OCI-LY7 (cell line): Measurements from ENCODE around the gene ISY1. TPM values are rescaled to one million over a fixed set of nuclear protein-coding genes. Genes with fewer than 3 reads are reported as not detected.
"Not testable (repeated sequence)": the region's sequence is repeated elsewhere in the genome, so short reads cannot be mapped to it uniquely, and the experiment has no call there.

ENCODE experiments used
- BruUV-seq: library from RNA; stranded (reverse); fragments of 400-500 nt; replicated peaks from 2 replicates; lab custom pipeline; 2021; lab: Mats Ljungman, UMichigan
- CTCF ChIA-PET: fragments of 300-600 bp; sonication (Branson Sonifier 250); formaldehyde crosslinking; loops from one replicate; lab custom pipeline; 2022; ENCODE audit warnings: antibody characterized with exemption; ENCODE audit not compliant: unreplicated experiment; lab: Charles Lee
- POLR2A ChIA-PET: fragments of 300-600 bp; sonication (Branson Sonifier 250); formaldehyde crosslinking; loops from one replicate; lab custom pipeline; 2022; ENCODE audit warnings: antibody characterized with exemption; lab: Charles Lee
- DNase-seq: peaks from one replicate; pipeline ENCODE4 v3.0.0-alpha.2; 2015; ENCODE audit warnings: low spot score
- H2AFZ ChIP-seq: fragments of 200-600 bp; sonication (generic), shearing (Covaris generic); 2 replicates; pipeline ENCODE4 v1.6.1; 2014; ENCODE audit warnings: mild to moderate bottlenecking, antibody characterized with exemption, low read length, moderate library complexity
- H3K27ac ChIP-seq: fragments of 200-600 bp; sonication (generic); 2 replicates; pipeline ENCODE4 v1.5.1; 2014; ENCODE audit warnings: mixed run types, low read depth, mild to moderate bottlenecking, moderate library complexity, low read length, inconsistent platforms; ENCODE audit not compliant: poor library complexity, severe bottlenecking
- H3K36me3 ChIP-seq: fragments of 200-600 bp; sonication (generic); 2 replicates; pipeline ENCODE4 v1.6.1; 2014; ENCODE audit warnings: mild to moderate bottlenecking, antibody characterized with exemption, low read length, moderate library complexity, mixed read lengths; ENCODE audit not compliant: insufficient read depth
- H3K4me1 ChIP-seq: fragments of 200-600 bp; sonication (generic); 2 replicates; pipeline ENCODE4 v1.5.1; 2014; ENCODE audit warnings: mild to moderate bottlenecking, low read length; ENCODE audit not compliant: insufficient read depth, poor library complexity, severe bottlenecking
- H3K4me2 ChIP-seq: fragments of 200-600 bp; sonication (generic); 2 replicates; pipeline ENCODE4 v1.6.1; 2014; ENCODE audit warnings: mild to moderate bottlenecking, low read length
- H3K4me3 ChIP-seq: fragments of 200-600 bp; sonication (generic); 2 replicates; pipeline ENCODE4 v1.5.1; 2014; ENCODE audit warnings: mild to moderate bottlenecking, low read depth, low read length; ENCODE audit not compliant: poor library complexity, severe bottlenecking
- H3K79me2 ChIP-seq: fragments of 200-600 bp; sonication (generic); 2 replicates; pipeline ENCODE4 v1.6.1; 2016; ENCODE audit warnings: low read depth, mild to moderate bottlenecking, low read length, moderate library complexity, mixed read lengths; ENCODE audit not compliant: insufficient read depth
- H3K9me2 ChIP-seq: fragments of 200-600 bp; sonication (generic); 2 replicates; pipeline ENCODE4 v1.6.1; 2016; ENCODE audit warnings: mild to moderate bottlenecking, low read length, mixed read lengths; ENCODE audit not compliant: insufficient read depth
- H3K9me3 ChIP-seq: fragments of 200-600 bp; sonication (generic); 2 replicates; pipeline ENCODE4 v1.6.1; 2014; ENCODE audit warnings: mild to moderate bottlenecking, mixed run types, low read length, mixed read lengths
- H4K20me1 ChIP-seq: fragments of 200-600 bp; sonication (generic); 2 replicates; pipeline ENCODE4 v1.6.1; 2014; ENCODE audit warnings: mild to moderate bottlenecking, antibody characterized with exemption, low read length, moderate library complexity, mixed read lengths; ENCODE audit not compliant: insufficient read depth
- EZH2phosphoT487 ChIP-seq: fragments of 200-600 bp; sonication (generic); IDR thresholded peaks from 2 replicates; pipeline ENCODE4 v1.6.1; 2018; ENCODE audit warnings: low read depth, borderline replicate concordance, mild to moderate bottlenecking, mixed run types, antibody characterized with exemption, low read length, moderate library complexity, mixed read lengths
- intact Hi-C: fragments of 100-400 bp; cut with micrococcal nuclease; formaldehyde crosslinking; loops from one replicate; pipeline ENCODE4 v1.10.0; 2022; ENCODE audit not compliant: unreplicated experiment
- total RNA-seq, 2 experiments: library from RNA; depleted of rRNA in 1 of 2; stranded (reverse); fragments of >200 nt in 1 of 2; shearing (Covaris generic) in 1 of 2; gene quantifications; 2 replicates each; pipeline ENCODE4 v1.2.3, GENCODE V29; 2014 to 2022
- TF ChIP-seq, protein P1 (sequence below): fragments of 200-600 bp; sonication (generic); conservative IDR thresholded peaks from 2 replicates; pipeline ENCODE4 v1.5.1; 2014; ENCODE audit warnings: mild to moderate bottlenecking, antibody characterized with exemption, low read length, moderate library complexity, mixed read lengths

Gene ISY1
- total RNA-seq, 2 experiments from 2014 or later: 34.5 to 62.1 TPM

DNA sequence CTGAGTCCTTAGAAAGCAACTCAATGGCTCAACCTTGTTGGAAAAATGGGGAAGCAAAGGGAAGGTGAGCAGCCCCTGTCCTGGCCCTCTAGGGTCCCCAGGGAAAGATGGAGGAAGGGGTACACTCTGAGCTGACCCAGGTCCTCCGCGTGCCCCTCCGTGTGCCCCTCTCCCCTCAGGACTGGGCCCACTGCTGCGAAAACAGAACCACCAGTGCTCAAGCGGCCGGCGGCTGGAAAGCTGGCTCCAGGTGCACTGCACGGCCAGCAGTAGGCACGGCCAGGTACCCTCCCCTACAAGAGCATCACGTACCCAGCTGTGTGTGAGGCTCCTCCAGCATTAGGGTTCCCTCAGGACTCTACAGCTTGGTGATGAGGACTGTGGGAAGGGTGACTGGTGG is 65.6 kb downstream of the ISY1 start:
- ChIA-PET POLR2A (no interaction called here), CTCF (interaction anchor here (0.6 kb wide), 1 partner anchor 22 kb away, joined by 3 read pairs; no protein-coding TSS in a partner anchor)
- H3K4me2 ChIP-seq: no peak overlapping the region
- no peaks in the 10 kb centered on the region for H3K9me2 ChIP-seq
- BruUV-seq: no TSS peak
- no peak for DNase-seq
- TF ChIP-seq, protein P1, sequence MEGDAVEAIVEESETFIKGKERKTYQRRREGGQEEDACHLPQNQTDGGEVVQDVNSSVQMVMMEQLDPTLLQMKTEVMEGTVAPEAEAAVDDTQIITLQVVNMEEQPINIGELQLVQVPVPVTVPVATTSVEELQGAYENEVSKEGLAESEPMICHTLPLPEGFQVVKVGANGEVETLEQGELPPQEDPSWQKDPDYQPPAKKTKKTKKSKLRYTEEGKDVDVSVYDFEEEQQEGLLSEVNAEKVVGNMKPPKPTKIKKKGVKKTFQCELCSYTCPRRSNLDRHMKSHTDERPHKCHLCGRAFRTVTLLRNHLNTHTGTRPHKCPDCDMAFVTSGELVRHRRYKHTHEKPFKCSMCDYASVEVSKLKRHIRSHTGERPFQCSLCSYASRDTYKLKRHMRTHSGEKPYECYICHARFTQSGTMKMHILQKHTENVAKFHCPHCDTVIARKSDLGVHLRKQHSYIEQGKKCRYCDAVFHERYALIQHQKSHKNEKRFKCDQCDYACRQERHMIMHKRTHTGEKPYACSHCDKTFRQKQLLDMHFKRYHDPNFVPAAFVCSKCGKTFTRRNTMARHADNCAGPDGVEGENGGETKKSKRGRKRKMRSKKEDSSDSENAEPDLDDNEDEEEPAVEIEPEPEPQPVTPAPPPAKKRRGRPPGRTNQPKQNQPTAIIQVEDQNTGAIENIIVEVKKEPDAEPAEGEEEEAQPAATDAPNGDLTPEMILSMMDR: no peak
- TF ChIP-seq EZH2phosphoT487: no peak
- H3K9me3 ChIP-seq: 0 out of 2 replicates have a peak, but pooled peaks cover 3% of the 10 kb centered on the region
- no peak overlapping the region for H2AFZ ChIP-seq
- intact Hi-C loops: no loop called here
- H3K4me1 ChIP-seq: no peaks in the 10 kb centered on the region
- peaks cover 29% of the 10 kb centered on the region for H3K36me3 ChIP-seq
- no peak overlapping the region for H3K27ac ChIP-seq
- no peaks in the 10 kb centered on the region for H4K20me1 ChIP-seq
- H3K4me3 ChIP-seq: no peak overlapping the region
- H3K79me2 ChIP-seq: no peaks in the 10 kb centered on the region

DNA sequence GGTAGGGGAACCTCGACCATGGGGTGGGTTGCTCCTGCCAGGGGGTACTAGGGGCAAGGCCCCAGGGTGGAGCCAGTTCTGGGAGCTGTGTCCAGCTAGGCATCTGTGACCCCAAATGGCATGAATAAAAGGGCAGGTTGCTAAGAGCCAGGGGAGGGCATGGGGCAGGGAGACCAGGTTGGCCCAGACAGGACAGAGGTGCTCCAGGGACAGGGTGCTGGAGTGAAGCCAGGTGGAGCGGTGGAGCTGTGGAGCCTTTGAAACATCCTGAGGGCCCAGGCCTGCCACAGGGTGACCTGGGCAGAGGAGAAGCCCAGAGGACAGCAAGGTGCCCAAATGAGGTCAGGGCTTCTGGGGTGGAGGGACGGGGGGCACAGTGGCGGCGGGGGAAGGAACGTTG is 72.6 kb downstream of the ISY1 start:
- BruUV-seq, H3K9me2 ChIP-seq, intact Hi-C loops, H3K4me2 ChIP-seq, H3K79me2 ChIP-seq, H3K4me3 ChIP-seq, H3K27ac ChIP-seq, DNase-seq, H3K9me3 ChIP-seq, H2AFZ ChIP-seq, H3K4me1 ChIP-seq, H4K20me1 ChIP-seq, POLR2A ChIA-PET, CTCF ChIA-PET: not testable (repeated sequence)
- H3K36me3 ChIP-seq: peaks cover 11% of the 10 kb centered on the region

DNA sequence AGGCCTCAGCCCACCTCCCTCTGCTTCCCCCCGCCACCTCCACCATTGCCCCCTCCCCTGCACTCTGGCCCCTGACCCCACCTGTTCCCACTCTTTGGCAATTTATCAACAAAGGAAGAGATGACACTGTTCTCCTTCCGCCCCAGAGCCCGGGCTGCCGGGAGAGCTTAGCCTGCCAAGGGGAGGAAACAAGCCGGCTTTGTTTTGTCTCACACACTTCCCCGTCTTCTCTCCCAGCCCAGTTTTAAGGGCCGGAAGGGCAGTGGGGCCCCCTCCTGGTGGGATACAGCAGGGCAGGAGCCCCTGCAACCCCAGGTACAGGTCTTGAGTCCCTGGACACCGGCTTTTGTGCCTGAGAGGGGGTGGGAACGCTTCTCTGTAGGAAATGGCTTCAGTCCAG is 73.0 kb downstream of the ISY1 start:
- H2AFZ ChIP-seq, H3K4me2 ChIP-seq, intact Hi-C loops, H3K27ac ChIP-seq, BruUV-seq, DNase-seq, H3K9me3 ChIP-seq, H3K79me2 ChIP-seq, CTCF ChIA-PET, POLR2A ChIA-PET, H4K20me1 ChIP-seq, H3K4me3 ChIP-seq, H3K9me2 ChIP-seq, H3K4me1 ChIP-seq: not testable (repeated sequence)
- H3K36me3 ChIP-seq: peaks cover 11% of the 10 kb centered on the region

DNA sequence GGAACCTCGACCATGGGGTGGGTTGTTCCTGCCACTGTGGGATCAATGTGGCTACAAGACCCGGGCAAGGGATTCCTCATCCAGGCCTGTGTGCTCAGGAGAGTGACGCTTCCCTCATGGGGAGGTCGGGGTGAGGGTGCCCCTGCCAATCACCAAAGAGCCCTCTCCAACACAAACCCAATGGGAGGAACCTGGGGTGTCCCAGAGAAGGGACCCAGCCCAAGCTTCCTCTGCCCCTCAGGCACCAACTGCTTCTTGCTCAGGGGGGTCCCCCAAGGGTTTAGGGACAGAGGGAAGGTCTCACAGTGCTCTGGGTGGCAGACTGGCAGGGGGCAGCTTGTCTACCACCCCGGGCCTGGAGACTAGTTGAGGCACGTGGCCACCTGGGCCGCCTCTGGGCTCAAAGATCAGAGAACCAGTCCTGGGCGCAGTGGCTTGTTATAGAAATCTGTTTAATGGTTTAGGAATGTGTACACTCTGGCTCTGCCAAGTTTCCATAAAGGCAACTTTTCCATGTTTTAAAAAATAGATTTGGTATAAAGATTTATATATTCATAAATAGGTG is 73.6 kb downstream of the ISY1 start:
- no peaks in the 10 kb centered on the region for H4K20me1 ChIP-seq
- no TSS peak for BruUV-seq
- H3K4me1 ChIP-seq: no peaks in the 10 kb centered on the region
- no peak for TF ChIP-seq EZH2phosphoT487
- TF ChIP-seq, protein P1: no peak
- no peak overlapping the region for H3K4me2 ChIP-seq
- intact Hi-C loops: no loop called here
- no peaks in the 10 kb centered on the region for H3K79me2 ChIP-seq
- H3K9me3 ChIP-seq: no peaks in the 10 kb centered on the region
- H3K9me2 ChIP-seq: no peaks in the 10 kb centered on the region
- DNase-seq: no peak
- POLR2A ChIA-PET: no interaction called here
- peaks cover 10% of the 10 kb centered on the region for H3K36me3 ChIP-seq
- H2AFZ ChIP-seq: no peak overlapping the region
- CTCF ChIA-PET: no interaction called here
- H3K27ac ChIP-seq: no peak overlapping the region
- no peak overlapping the region for H3K4me3 ChIP-seq
